Central memory CD8-positive, alpha-beta T cell (primary cell): ENCODE measurements around the gene NPIPA3.
"Not testable (repeated sequence)": the region's sequence is repeated elsewhere in the genome, so short reads cannot be mapped to it uniquely, and the experiment has no call there.

Experiments used
- ATAC-seq: fragments of 150-1000 bp; cut with Tn5 transposase; replicated peaks from 2 replicates; pipeline ENCODE4 v1.10.0; 2022; ENCODE audit warnings: mild to moderate bottlenecking, moderate FRiP score, moderate number of reproducible peaks; ENCODE audit not compliant: poor library complexity, severe bottlenecking; ENCODE audit errors: extremely low read depth
- DNase-seq, 2 donors: peaks; one replicate each; pipeline ENCODE4 v3.0.0; 2021; ENCODE audit warnings: low spot score in 2 of 2
- H3K27ac Mint-ChIP-seq: one replicate; pipeline ENCODE4 v1.8.0; 2022; ENCODE audit warnings: low read depth, mild to moderate bottlenecking, moderate library complexity, mixed read lengths
- H3K27me3 Mint-ChIP-seq: one replicate; pipeline ENCODE4 v1.8.0; 2022; ENCODE audit warnings: mixed read lengths
- H3K36me3 Mint-ChIP-seq: one replicate; pipeline ENCODE4 v1.8.0; 2022; ENCODE audit warnings: mild to moderate bottlenecking, moderate library complexity, mixed read lengths; ENCODE audit not compliant: insufficient read depth
- H3K4me1 Mint-ChIP-seq: one replicate; pipeline ENCODE4 v1.8.0; 2022; ENCODE audit warnings: mixed read lengths
- H3K4me3 Mint-ChIP-seq: one replicate; pipeline ENCODE4 v1.8.0; 2022; ENCODE audit warnings: mild to moderate bottlenecking, moderate library complexity, mixed read lengths
- H3K9me3 Mint-ChIP-seq: one replicate; pipeline ENCODE4 v1.8.0; 2022; ENCODE audit warnings: mixed read lengths

The NPIPA3 gene

GRCh38 chr16:14703156-14704011 is at the start of gene NPIPA3:
Gene NPIPA3, plus strand, starts transcription at chr16:14703411. Its CDS starts 5,533 bp downstream, at chr16:14708944.
- DNase-seq, H3K4me3 Mint-ChIP-seq, H3K36me3 Mint-ChIP-seq, H3K9me3 Mint-ChIP-seq, H3K4me1 Mint-ChIP-seq, H3K27me3 Mint-ChIP-seq, H3K27ac Mint-ChIP-seq: not testable (repeated sequence)
- peak; percentile 100 for ATAC-seq

- DNase-seq = no peak
- Mint-ChIP-seq H3K27ac (no peak overlapping the region), H3K4me3 (no peak overlapping the region), H3K4me1 (no peaks in the 10 kb centered on the region), H3K9me3 (no peaks in the 10 kb centered on the region), H3K36me3 (peaks cover 67% of the 10 kb centered on the region), H3K27me3 (no peaks in the 10 kb centered on the region)
- ATAC-seq = no peak
Observed at GRCh38 chr16:14658063-14658462, 45.1 kb upstream of the NPIPA3 start.

- H3K36me3 Mint-ChIP-seq = peaks cover 49% of the 10 kb centered on the region
- no peaks in the 10 kb centered on the region for H3K27me3 Mint-ChIP-seq
- no peak for ATAC-seq
- no peak overlapping the region for H3K27ac Mint-ChIP-seq
- peaks cover 5% of the 10 kb centered on the region for H3K4me1 Mint-ChIP-seq
- no peaks in the 10 kb centered on the region for H3K9me3 Mint-ChIP-seq
- no peak overlapping the region for H3K4me3 Mint-ChIP-seq
- DNase-seq = no peak
Observed at GRCh38 chr16:14667347-14668266, 35.6 kb upstream of the NPIPA3 start.

- Mint-ChIP-seq H3K4me3 (no peak overlapping the region), H3K27me3 (no peaks in the 10 kb centered on the region), H3K36me3 (peaks cover 40% of the 10 kb centered on the region), H3K4me1 (peaks cover 7% of the 10 kb centered on the region), H3K27ac (no peak overlapping the region), H3K9me3 (no peaks in the 10 kb centered on the region)
- DNase-seq (no peak), ATAC-seq (no peak)
Observed at GRCh38 chr16:14668556-14669223, 34.5 kb upstream of the NPIPA3 start.

GRCh38 chr16:14669776-14670175 is 33.4 kb upstream of the NPIPA3 start:
- DNase-seq = no peak

GRCh38 chr16:14672403-14672971 is 30.7 kb upstream of the NPIPA3 start:
- DNase-seq = no peak

More at GRCh38 chr16:14669776-14670175, 33.4 kb upstream of the NPIPA3 start:
- H3K27me3 Mint-ChIP-seq = no peaks in the 10 kb centered on the region
- H3K9me3 Mint-ChIP-seq = no peaks in the 10 kb centered on the region
- no peak for ATAC-seq
- no peak overlapping the region for H3K4me3 Mint-ChIP-seq
- peaks cover 29% of the 10 kb centered on the region for H3K36me3 Mint-ChIP-seq
- H3K27ac Mint-ChIP-seq = no peak overlapping the region
- H3K4me1 Mint-ChIP-seq = peaks cover 7% of the 10 kb centered on the region

GRCh38 chr16:14676633-14677032 is 26.6 kb upstream of the NPIPA3 start:
- peaks cover 7% of the 10 kb centered on the region for H3K4me1 Mint-ChIP-seq
- H3K36me3 Mint-ChIP-seq = peaks cover 1% of the 10 kb centered on the region
- H3K9me3 Mint-ChIP-seq = no peaks in the 10 kb centered on the region
- H3K27me3 Mint-ChIP-seq = peaks cover 28% of the 10 kb centered on the region
- no peak overlapping the region for H3K27ac Mint-ChIP-seq
- DNase-seq (no peak), ATAC-seq (no peak)
- no peak overlapping the region for H3K4me3 Mint-ChIP-seq

More at GRCh38 chr16:14672403-14672971, 30.7 kb upstream of the NPIPA3 start:
- peak; percentile 36 for ATAC-seq
- no peaks in the 10 kb centered on the region for H3K9me3 Mint-ChIP-seq
- peaks cover 9% of the 10 kb centered on the region for H3K36me3 Mint-ChIP-seq
- no peak overlapping the region for H3K27ac Mint-ChIP-seq
- peaks cover 7% of the 10 kb centered on the region for H3K4me1 Mint-ChIP-seq
- no peaks in the 10 kb centered on the region for H3K27me3 Mint-ChIP-seq
- no peak overlapping the region for H3K4me3 Mint-ChIP-seq

GRCh38 chr16:14677627-14678026 is 25.6 kb upstream of the NPIPA3 start:
- H3K9me3 Mint-ChIP-seq = no peaks in the 10 kb centered on the region
- ATAC-seq (no peak), DNase-seq (no peak)
- H3K4me3 Mint-ChIP-seq = no peak overlapping the region
- H3K36me3 Mint-ChIP-seq = peaks cover 1% of the 10 kb centered on the region
- H3K27ac Mint-ChIP-seq = no peak overlapping the region
- peaks cover 2% of the 10 kb centered on the region for H3K4me1 Mint-ChIP-seq
- H3K27me3 Mint-ChIP-seq = peaks cover 28% of the 10 kb centered on the region

GRCh38 chr16:14678748-14679497 is 24.3 kb upstream of the NPIPA3 start:
- H3K4me3 Mint-ChIP-seq = no peak overlapping the region
- no peaks in the 10 kb centered on the region for H3K9me3 Mint-ChIP-seq
- H3K4me1 Mint-ChIP-seq = no peaks in the 10 kb centered on the region
- H3K36me3 Mint-ChIP-seq = peaks cover 1% of the 10 kb centered on the region
- ATAC-seq (no peak), DNase-seq (no peak)
- H3K27me3 Mint-ChIP-seq = peaks cover 28% of the 10 kb centered on the region
- H3K27ac Mint-ChIP-seq = no peak overlapping the region

- not testable (repeated sequence) for DNase-seq, ATAC-seq, H3K4me3 Mint-ChIP-seq, H3K27ac Mint-ChIP-seq, H3K4me1 Mint-ChIP-seq, H3K36me3 Mint-ChIP-seq, H3K9me3 Mint-ChIP-seq
- peaks cover 28% of the 10 kb centered on the region for H3K27me3 Mint-ChIP-seq
Observed at GRCh38 chr16:14680396-14680795, 22.8 kb upstream of the NPIPA3 start.

GRCh38 chr16:14681115-14681514 is 22.1 kb upstream of the NPIPA3 start:
- Mint-ChIP-seq H3K36me3 (peaks cover 1% of the 10 kb centered on the region), H3K27me3 (peaks cover 28% of the 10 kb centered on the region), H3K27ac (no peak overlapping the region), H3K9me3 (no peaks in the 10 kb centered on the region), H3K4me1 (no peaks in the 10 kb centered on the region), H3K4me3 (no peak overlapping the region)
- ATAC-seq (no peak), DNase-seq (no peak)
